AG08395 (cell line): ENCODE results near the gene DOK3.
A peak's percentile ranks its signal among the peaks of the same experiment; 100 is the strongest.
"Not testable (repeated sequence)": the region's sequence is repeated elsewhere in the genome, so short reads cannot be mapped to it uniquely, and the experiment has no call there.

ENCODE experiments used
- DNase-seq: peaks from one replicate; pipeline ENCODE4 v3.0.0; 2012; ENCODE audit warnings: mixed read lengths, low spot score

Gene DOK3

GRCh38 chr5:177497292-177498012, 12.2 kb downstream of the DOK3 start, which contains the start of gene PDLIM7:
Gene PDLIM7 (minus strand): TSS chr5:177497604. CDS start chr5:177496512, 1,092 bp downstream.
- DNase-seq = peak; percentile 98

DNA sequence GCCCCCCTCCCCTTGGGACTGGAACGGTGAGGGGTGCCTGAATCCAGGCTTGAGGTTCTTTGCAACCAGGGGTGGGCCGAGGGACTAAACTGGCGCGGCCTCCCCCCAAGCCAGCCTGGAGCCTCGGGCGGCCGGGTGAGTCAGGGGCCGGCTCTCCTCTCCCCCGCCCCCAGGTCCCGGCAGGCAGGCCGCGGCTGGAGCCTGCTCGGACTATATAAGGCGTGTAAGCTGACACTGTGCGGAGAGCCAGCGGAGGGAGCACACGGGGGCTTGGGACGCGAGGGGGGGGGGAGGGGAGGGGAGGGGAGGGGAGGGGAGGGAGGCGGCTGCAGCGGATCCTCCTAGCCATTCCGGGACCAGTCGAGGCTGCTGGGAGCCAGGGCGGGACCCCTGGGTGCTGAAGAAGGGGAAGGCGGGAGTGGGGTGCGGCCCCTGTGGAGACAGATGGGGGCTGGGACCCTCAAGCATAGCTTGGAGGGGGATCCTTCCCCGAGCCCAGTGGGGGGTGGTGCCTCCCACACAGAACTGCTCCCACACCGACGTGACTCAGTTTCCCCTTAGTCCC, 12.8 kb downstream of the DOK3 start:
- DNase-seq = peak; percentile 84

DNA sequence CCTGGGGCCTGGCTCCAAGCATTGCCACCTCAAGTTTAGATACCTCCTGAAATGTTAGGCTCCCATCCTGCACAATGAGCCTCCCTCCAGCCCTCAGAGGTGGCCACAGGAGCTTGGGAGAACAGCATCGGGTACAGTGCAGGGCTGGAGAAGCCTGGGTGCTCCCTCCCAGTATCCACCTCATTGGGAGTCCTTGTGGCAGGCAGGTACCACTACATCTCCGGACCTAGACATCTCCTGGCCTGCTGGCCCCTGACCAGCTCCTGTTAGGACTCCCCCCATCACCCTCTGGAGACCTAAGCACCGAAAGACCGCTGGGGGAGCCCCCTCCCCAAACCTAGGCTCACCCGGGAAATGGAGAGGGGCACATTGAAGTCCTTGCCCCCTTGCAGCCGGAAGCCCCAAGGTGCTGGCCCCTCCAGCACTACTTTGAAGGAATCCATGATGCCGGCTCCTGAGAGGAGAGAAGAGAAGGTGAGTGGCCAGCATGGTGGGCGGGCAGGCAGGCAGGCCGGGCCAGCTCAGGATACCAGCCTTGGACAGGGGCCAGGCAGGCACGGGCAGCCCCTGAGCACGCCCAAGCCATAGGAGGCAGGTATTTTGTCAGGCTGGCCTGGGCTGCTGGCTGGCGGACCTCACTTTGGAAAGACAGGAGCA, 13.4 kb downstream of the DOK3 start:
- no peak for DNase-seq

DNA sequence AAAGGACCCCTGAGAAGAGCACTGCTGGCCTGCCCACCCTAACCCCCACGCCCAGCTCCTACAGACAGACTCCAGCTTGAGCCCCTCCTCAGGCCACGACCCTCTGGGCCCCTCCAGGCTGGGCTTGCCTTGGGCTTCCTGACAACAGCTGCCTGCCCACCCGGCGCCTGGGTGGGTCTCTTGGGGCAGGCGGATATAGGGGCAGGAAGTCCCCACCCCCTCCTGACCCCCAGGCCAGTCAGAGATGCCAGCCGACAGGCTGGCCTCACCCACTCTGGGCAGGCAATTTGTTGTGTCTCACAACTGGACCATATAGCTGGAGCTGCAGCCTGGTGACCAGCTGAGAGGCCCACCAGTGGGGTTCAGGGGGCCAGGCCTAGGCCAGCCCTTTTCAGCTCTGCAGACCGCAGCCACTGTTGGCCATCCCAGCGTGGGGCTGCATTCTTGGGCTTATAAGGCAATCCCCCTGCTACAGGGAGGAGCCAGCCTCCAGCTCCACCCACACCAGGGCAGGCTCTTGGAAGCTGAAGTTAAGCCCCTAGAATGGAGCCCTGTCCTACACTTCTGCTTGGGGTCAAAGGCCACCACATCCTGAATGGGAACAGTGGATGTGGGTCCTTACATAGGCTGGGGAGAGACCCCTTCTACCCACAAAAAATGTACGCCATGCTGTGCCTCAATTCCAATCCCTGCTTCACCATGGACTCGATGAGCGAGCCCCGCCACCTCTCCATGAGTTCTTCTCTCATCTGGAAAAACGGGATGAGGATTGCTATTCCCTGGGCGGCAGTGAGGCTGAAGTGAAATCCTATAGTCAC, 14.2 kb downstream of the DOK3 start:
- peak; percentile 75 for DNase-seq

DNA sequence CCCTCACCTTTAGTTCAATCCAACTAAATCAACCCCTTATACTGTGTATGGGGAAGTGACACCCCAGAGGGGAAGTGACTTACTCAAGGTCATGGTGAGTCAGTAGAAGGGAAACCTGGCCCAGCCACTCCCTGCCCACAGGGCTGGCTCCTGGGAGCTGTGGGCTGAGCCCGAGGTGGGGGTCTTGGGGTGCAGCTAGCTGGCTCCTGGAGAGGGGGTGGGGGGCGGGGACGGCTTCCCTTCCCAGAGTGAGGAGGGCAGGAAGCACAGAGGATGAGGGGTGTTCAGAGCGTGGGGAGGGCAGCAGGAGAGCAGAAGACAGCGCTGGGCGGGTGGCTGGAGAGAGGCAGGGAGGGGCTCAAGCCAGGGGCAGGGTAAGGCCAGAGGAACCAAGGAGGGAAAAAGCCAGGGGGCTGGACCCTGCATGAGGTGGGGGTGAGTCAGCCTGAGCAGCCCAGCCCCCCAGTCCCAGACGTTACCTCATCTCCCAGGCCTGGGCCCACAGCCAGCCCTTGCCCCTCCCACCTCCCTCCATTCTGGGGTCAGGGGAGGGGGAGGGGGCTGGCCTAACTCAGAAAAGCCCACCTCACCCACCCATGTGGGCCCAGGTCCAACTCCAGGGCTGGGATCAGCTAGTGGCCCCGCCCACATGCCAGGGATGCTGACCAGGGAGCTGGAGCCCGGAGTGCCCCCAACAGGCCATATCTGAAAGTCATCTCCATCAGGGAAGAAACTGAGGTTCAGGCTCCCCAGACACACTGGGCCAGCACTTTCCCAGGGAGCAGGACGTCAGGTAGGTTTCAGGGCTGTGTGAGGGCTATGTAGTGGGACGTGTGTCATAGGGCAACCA, 15.1 kb downstream of the DOK3 start:
- DNase-seq = peak; percentile 84

DNA sequence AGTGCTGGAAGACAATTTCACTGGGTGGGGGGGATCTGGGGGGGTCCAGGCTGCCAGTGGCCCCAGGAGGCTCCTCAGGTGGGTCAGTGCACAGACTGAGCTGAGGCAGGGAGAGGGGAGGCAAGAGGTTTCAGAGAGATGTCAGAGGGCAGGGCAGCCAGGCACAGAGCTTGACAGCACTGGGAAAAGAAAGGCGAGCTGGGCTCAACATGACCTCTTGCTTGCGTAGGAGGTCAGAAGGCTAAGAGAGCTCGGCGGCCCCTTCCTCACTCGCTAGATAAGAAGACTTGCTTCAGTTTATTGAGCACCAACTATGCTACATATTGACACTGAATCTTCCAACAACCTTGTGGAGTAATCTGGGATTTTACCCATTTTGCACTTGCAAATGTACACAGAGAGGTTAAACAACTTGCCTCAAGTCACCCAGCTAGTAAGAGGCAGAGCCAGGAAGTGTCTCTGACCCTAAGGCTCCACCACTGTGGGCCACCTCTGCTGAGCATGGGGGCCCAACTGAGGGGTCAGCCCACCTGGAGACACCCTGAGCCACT, 15.8 kb downstream of the DOK3 start:
- no peak for DNase-seq

DNA sequence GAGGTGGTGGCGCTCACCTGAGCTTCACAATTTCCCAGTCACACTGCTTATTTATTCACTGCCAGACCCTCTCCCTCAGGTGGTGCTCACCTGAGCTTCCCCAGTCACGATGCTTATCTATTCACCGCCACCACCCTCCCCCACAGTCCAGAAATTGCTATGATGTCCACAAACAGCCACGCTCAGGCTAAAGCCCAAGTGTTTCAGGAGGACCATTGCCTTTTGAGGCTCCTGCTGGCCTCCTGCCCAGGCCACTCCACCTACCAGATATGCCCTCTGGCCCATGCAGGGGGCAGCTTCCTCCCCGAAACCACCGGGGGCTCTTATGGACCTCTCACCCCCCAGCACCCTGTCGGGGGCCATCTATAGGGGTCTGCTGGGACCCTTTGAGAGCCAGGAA, 16.8 kb downstream of the DOK3 start:
- DNase-seq = no peak

- DNase-seq = no peak
These were observed 17.5 kb downstream of the DOK3 start for GRCh38 chr5:177491983-177492746.

DNA sequence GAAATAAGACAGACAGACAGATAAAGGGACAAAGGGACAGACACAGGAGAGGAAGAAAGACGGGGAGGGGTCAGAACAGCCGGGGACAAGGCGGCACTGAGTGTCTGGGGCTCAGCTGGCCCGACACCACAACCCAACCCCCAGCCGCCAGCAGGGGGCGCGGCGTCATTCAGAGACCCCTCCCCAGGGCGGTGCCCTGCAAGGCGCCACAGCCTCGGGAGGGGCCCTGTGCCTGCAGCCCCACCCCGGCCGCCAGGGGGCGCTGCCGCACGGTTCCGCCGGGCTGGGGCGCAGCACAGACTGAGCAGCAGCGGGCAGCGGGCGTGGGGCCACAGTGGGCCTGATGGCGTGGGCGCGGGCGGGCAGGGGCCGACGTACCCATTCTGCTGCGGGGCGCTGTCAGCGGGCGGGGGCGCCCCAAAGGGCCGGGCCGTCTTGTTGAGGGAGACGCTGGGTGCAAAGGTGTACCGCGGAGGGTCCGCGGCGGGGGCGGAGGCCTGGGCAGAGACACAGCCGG, 18.1 kb downstream of the DOK3 start:
- DNase-seq = peak; percentile 50

DNA sequence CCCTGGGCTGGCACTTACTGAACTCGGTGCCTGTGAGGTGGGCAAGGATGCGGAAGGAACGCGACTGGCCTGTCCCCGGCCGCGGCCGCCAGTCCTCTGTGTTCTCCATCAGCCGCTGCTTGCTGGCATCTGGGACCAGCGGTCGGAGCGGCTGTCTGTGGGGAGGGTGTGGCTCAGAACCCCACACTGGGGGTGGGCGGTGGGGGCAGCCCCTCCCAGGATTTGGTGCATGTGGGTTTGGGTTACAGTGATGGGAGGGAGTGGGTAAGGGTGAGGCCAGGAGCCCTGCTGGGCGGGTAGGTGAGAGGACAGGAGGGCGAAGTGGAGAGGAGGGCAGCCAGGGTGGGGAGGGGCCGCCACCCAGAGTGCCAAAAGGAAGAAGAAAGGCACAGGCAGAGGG, 18.6 kb downstream of the DOK3 start:
- DNase-seq = no peak

DNA sequence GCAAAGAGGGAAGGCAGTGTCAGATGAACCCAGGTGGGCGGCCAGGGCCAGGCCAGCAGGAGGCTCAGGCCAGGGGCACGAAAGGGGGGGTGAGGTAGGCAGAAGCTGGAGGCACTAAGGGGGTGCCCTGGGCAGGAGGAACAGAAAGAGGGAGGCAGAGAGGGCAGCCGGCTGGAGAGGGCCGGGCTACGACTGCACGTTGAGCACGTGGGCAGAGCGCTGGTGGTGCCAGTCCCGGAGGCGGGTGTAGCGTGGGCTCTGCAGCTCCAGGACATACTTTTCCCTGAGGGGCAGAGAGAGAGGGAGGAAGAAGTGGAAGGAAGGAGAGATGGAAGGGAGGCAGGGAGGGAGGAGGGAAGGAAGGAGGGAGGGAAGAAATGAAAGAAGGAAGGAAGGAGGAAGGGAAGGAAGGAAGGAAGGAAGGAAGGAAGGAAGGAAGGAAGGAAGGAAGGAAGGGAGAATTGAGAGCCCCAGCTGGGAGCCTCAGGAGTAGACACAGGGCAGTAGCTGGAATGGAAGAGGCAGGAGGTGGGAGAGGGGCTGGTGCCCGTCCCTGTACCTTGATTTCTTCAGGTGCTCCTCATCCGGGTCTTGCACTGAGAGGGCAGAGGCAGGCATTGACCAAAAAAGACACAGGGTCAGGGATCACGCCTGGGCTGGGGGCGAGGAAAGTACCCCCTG, 19.2 kb downstream of the DOK3 start:
- DNase-seq = no peak

- DNase-seq = no peak
These were observed 20.4 kb downstream of the DOK3 start for GRCh38 chr5:177489119-177489716.

DNA sequence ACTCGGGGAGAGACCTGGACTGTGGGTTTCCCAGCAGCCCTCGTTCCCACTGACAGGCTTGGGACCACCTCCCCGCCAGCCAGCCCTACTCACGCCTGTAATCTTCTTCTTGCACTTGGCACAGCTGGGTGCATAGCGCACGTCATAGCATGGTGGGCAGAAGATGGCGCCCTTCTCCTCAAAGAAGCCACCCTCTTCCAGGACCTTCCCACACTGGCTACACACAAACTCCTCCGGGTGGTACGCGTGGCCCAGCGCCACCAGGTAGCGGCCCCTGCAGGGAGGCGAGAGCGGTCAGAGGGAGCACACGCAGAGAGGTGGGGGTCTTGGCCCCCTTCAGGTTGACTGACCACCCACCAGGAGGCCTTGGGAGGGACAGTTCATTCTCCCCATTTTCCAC, 21.7 kb downstream of the DOK3 start:
- no peak for DNase-seq

GRCh38 chr5:177487144-177487543, 22.5 kb downstream of the DOK3 start:
- DNase-seq = no peak

DNA sequence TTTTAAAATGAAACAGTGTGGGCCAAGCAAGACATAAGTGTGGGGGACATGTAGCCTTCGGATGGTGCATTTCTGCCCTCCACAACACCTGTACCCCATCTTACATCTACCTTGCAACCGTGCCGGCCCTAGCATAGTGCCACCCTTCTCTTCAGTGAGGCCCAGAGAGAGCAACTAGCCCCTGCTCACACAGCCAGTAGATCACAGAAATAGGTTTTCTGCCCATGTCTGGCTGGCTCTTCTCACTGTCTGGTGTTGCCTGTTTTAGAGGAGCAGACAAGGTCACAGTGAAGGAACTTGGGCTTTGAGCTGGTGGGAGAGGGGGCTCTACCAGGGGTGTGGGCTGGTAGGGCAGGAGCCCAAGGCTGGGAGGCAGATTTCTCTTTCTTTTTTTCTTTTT, 23.4 kb downstream of the DOK3 start:
- DNase-seq = no peak

DNA sequence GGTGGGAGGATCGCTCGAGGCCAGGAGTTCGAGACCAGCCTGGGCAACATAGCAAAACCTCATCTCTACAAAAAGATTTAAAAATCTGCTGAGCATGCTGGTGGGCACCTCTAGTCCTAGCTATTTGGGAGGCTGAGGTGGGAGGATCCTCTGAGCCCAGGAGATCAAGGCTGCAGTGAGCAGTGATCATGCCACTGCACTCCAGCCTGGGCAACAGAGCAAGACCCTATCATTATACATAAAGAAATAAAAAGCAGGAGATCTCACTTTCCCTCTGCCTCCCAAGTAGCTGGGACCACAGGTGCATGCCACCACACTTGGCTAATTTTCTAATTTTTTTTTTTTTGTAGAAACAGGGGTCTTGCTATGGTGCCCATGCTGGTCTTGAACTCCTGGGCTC, 23.9 kb downstream of the DOK3 start:
- not testable (repeated sequence) for DNase-seq

DNA sequence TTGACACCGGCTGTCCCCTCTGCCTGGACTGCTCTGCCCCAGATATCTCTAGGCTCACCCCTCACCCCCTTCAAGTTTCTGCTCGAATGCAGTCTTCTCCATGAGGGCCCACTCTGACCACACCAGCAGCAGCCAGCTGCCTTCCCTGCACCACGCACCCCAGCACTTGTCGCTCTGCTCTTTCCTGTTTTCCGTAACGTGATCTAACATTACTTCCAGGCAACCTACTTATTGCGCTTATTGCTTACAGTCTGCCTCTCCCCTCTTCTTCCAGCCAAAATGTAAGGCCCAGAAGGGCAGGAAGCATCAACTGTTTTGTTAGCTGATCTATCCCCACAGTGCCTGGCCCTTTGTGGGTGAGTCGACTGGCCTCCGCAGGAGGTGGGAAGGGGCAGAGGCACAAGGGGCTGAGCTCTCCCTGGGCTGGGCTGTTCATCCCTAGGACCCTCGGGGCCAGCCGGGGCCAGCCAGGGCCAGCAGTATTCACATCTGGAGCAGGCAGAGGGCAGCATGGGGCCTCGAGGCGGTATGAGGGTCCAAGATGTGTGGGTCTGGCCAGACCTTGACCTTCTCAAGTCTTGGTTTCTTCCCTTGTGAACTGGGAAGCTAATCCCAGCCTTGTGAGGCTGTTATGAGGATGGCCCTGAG, 24.6 kb downstream of the DOK3 start:
- DNase-seq = no peak

- DNase-seq = no peak
These were observed 25.4 kb downstream of the DOK3 start for GRCh38 chr5:177483994-177484901.
